PC-9 (cell line): ENCODE measurements around the gene RBM26. TPM values are rescaled to one million over a fixed set of nuclear protein-coding genes. Genes with fewer than 3 reads are reported as not detected.
"Not testable (repeated sequence)": the region's sequence is repeated elsewhere in the genome, so short reads cannot be mapped to it uniquely, and the experiment has no call there.

Experiments used
- BruUV-seq: library from RNA; stranded (reverse); fragments of 400-500 nt; replicated peaks from 2 replicates; lab custom pipeline; 2021; lab: Mats Ljungman, UMichigan
- CTCF ChIA-PET: fragments of 300-600 bp; sonication (Branson Sonifier 250); formaldehyde crosslinking; loops from one replicate; lab custom pipeline; 2022; ENCODE audit warnings: antibody characterized with exemption; lab: Charles Lee
- POLR2A ChIA-PET: fragments of 300-600 bp; sonication (Branson Sonifier 250); formaldehyde crosslinking; loops from one replicate; lab custom pipeline; 2022; ENCODE audit warnings: antibody characterized with exemption; ENCODE audit not compliant: unreplicated experiment; lab: Charles Lee
- DNase-seq, 2 experiments: peaks; one replicate each; pipeline versions ENCODE4 v3.0.0 to v3.0.0-alpha.2; 2015 to 2022; ENCODE audit warnings: mixed read lengths in 1 of 2
- H2AFZ ChIP-seq: fragments of 200-600 bp; sonication (generic); 2 replicates; pipeline ENCODE4 v1.8.1; 2017; ENCODE audit warnings: antibody characterized with exemption
- H3F3A ChIP-seq: fragments of 200-600 bp; sonication (generic); 2 replicates; pipeline ENCODE4 v1.8.1; 2017; ENCODE audit warnings: antibody characterized with exemption, mild to moderate bottlenecking, low read depth; ENCODE audit not compliant: insufficient read depth
- H3K27ac ChIP-seq: fragments of 200-600 bp; sonication (generic); 2 replicates; pipeline ENCODE4 v1.6.1; 2016; ENCODE audit warnings: mixed run types
- H3K27me3 ChIP-seq: fragments of 200-600 bp; sonication (generic); 2 replicates; pipeline ENCODE4 v1.6.1; 2016; ENCODE audit warnings: low read depth, mixed run types; ENCODE audit not compliant: insufficient read depth
- H3K36me3 ChIP-seq: fragments of 200-600 bp; sonication (generic); 2 replicates; pipeline ENCODE4 v1.6.1; 2016; ENCODE audit warnings: low read depth, mixed run types
- H3K4me1 ChIP-seq: fragments of 200-600 bp; sonication (generic); replicated peaks from 2 replicates; pipeline ENCODE4 v1.6.1; 2016; ENCODE audit warnings: mixed run types; ENCODE audit not compliant: insufficient read depth
- H3K4me2 ChIP-seq: fragments of 200-600 bp; sonication (generic); 2 replicates; pipeline ENCODE4 v1.6.1; 2017; ENCODE audit warnings: mixed run types
- H3K4me3 ChIP-seq: fragments of 200-600 bp; sonication (generic); 2 replicates; pipeline ENCODE4 v1.6.1; 2016; ENCODE audit warnings: mixed run types
- H3K79me2 ChIP-seq: fragments of 200-600 bp; sonication (generic); 2 replicates; pipeline ENCODE4 v1.6.1; 2017; ENCODE audit warnings: low read depth, mixed run types
- H3K9me2 ChIP-seq: fragments of 200-600 bp; sonication (generic); 2 replicates; pipeline ENCODE4 v1.8.1; 2017; ENCODE audit warnings: mild to moderate bottlenecking; ENCODE audit not compliant: insufficient read depth
- H3K9me3 ChIP-seq: fragments of 200-600 bp; sonication (generic); 2 replicates; pipeline ENCODE4 v1.8.1; 2016; ENCODE audit warnings: low read depth; ENCODE audit not compliant: insufficient read depth
- H4K20me1 ChIP-seq: fragments of 200-600 bp; sonication (generic); 2 replicates; pipeline ENCODE4 v1.8.1; 2017; ENCODE audit not compliant: insufficient read depth
- CTCF ChIP-seq: fragments of 200-600 bp; sonication (generic); conservative IDR thresholded peaks from 2 replicates; pipeline ENCODE4 v1.6.1; 2017; ENCODE audit warnings: mixed run types, antibody characterized with exemption, mild to moderate bottlenecking, moderate library complexity
- EZH2 ChIP-seq: fragments of 200-600 bp; sonication (generic); IDR thresholded peaks from 2 replicates; pipeline ENCODE4 v1.8.0; 2017; ENCODE audit warnings: antibody characterized with exemption, low read depth
- intact Hi-C: fragments of 100-400 bp; cut with micrococcal nuclease; formaldehyde crosslinking; loops from one replicate; pipeline ENCODE4 v1.10.0; 2022; ENCODE audit not compliant: unreplicated experiment
- total RNA-seq: library from RNA; stranded (reverse); gene quantifications from 2 replicates; pipeline ENCODE4 v1.2.3, GENCODE V29; 2021

RBM26 gene
- total RNA-seq, 1 experiment from 2014 or later, result 40.4 TPM

GRCh38 chr13:79353693-79354092 lies 52.4 kb downstream of the RBM26 start:
- ChIA-PET POLR2A (no interaction called here), CTCF (no interaction called here)
- no peaks in the 10 kb centered on the region for H3K9me3 ChIP-seq
- H3K4me3 ChIP-seq, result no peak overlapping the region
- H4K20me1 ChIP-seq, result peaks cover 12% of the 10 kb centered on the region
- H3K36me3 ChIP-seq, result peaks cover 38% of the 10 kb centered on the region
- no peak overlapping the region for H3K27ac ChIP-seq
- no peaks in the 10 kb centered on the region for H3K27me3 ChIP-seq
- peaks cover 11% of the 10 kb centered on the region for H3F3A ChIP-seq
- no peaks in the 10 kb centered on the region for H3K79me2 ChIP-seq
- no peak overlapping the region for H3K4me2 ChIP-seq
- H3K4me1 ChIP-seq, result no peaks in the 10 kb centered on the region
- no peaks in the 10 kb centered on the region for H3K9me2 ChIP-seq
- H2AFZ ChIP-seq, result no peak overlapping the region
- TF ChIP-seq CTCF (no peak), EZH2 (no peak)
- intact Hi-C loops, result no loop called here
- BruUV-seq, result no TSS peak
- DNase-seq, result no peak

GRCh38 chr13:79352107-79352506 lies 53.9 kb downstream of the RBM26 start:
- no peaks in the 10 kb centered on the region for H3K79me2 ChIP-seq
- H3K36me3 ChIP-seq, result peaks cover 39% of the 10 kb centered on the region
- peaks cover 11% of the 10 kb centered on the region for H3F3A ChIP-seq
- no peaks in the 10 kb centered on the region for H3K27me3 ChIP-seq
- no peak for DNase-seq
- H3K9me3 ChIP-seq, result no peaks in the 10 kb centered on the region
- no peak overlapping the region for H2AFZ ChIP-seq
- no peaks in the 10 kb centered on the region for H3K9me2 ChIP-seq
- ChIA-PET CTCF (no interaction called here), POLR2A (no interaction called here)
- TF ChIP-seq EZH2 (no peak), CTCF (no peak)
- intact Hi-C loops, result no loop called here
- H4K20me1 ChIP-seq, result peaks cover 16% of the 10 kb centered on the region
- BruUV-seq, result no TSS peak
- no peaks in the 10 kb centered on the region for H3K4me1 ChIP-seq
- H3K27ac ChIP-seq, result no peak overlapping the region
- no peak overlapping the region for H3K4me2 ChIP-seq
- no peak overlapping the region for H3K4me3 ChIP-seq

GRCh38 chr13:79349608-79350007 lies 56.4 kb downstream of the RBM26 start:
- POLR2A ChIA-PET, H3K4me1 ChIP-seq, H3K27me3 ChIP-seq, H3K9me3 ChIP-seq, H2AFZ ChIP-seq, H3K9me2 ChIP-seq, DNase-seq, H3K4me3 ChIP-seq, intact Hi-C loops, CTCF ChIA-PET, BruUV-seq, H3K4me2 ChIP-seq, H3K79me2 ChIP-seq, H3K27ac ChIP-seq: not testable (repeated sequence)
- peaks cover 26% of the 10 kb centered on the region for H3K36me3 ChIP-seq
- peaks cover 19% of the 10 kb centered on the region for H4K20me1 ChIP-seq
- H3F3A ChIP-seq, result peaks cover 12% of the 10 kb centered on the region

GRCh38 chr13:79349011-79349410 lies 57.0 kb downstream of the RBM26 start:
- Histone ChIP-seq H3K36me3 (peaks cover 31% of the 10 kb centered on the region), H3K9me3 (no peaks in the 10 kb centered on the region), H4K20me1 (peaks cover 16% of the 10 kb centered on the region), H3K4me2 (no peak overlapping the region), H3K27ac (no peak overlapping the region), H3K4me3 (no peak overlapping the region), H3F3A (peaks cover 12% of the 10 kb centered on the region), H3K79me2 (no peaks in the 10 kb centered on the region), H2AFZ (no peak overlapping the region), H3K9me2 (no peaks in the 10 kb centered on the region), H3K4me1 (no peaks in the 10 kb centered on the region), H3K27me3 (no peaks in the 10 kb centered on the region)
- BruUV-seq, result no TSS peak
- ChIA-PET POLR2A (no interaction called here), CTCF (no interaction called here)
- intact Hi-C loops, result no loop called here
- TF ChIP-seq EZH2, result no peak
- no peak for TF ChIP-seq CTCF
- no peak for DNase-seq
